Measurements from ENCODE around the gene SELENOW.

GRCh38 chr19:47819858-47820257 lies 41.4 kb downstream of the SELENOW start:
- TF ChIP-seq SP1 (IDR thresholded peaks at IDR 0.05) (no peak), CTCF (IDR thresholded peaks at IDR 0.05; ENCODE audit: low read depth, low read length, missing input control) (no peak), RAD21 (IDR thresholded peaks at IDR 0.05) (no peak), RXRA (IDR thresholded peaks at IDR 0.05) (no peak), YY1 (IDR thresholded peaks at IDR 0.05) (no peak), MAX (IDR thresholded peaks at IDR 0.05) (no peak), REST (IDR thresholded peaks at IDR 0.05) (no peak)
